Measurements from ENCODE around the gene DLG5.

DNA sequence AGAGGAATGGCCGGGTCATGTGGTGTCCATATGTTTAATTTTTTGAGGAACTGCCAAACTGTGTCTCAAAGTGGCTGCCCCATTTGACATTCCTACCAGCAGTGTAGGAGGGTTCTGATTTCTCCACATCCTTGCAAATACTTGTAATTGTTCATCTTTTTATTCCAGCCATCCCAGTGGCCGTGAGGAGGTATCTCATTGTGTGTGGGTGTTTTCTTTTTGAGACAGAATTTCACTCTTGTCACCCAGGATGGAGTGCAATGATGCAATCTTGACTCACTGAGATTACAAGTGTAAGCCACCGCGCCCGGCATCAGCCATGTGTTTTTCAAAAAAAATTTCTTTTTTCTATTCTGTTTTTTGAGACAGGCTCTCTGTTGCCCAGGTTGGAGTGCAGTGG lies 38.7 kb upstream of the DLG5 start:
- TF ChIP-seq EZH2phosphoT487 (IDR thresholded peaks at IDR 0.05; ENCODE audit: insufficient read depth, low read depth) (no peak), EZH2 (IDR thresholded peaks at IDR 0.05; ENCODE audit: insufficient read depth, poor library complexity, severe bottlenecking) (no peak)
